ENCODE data around the gene SEC14L5.

Gene SEC14L5

DNA sequence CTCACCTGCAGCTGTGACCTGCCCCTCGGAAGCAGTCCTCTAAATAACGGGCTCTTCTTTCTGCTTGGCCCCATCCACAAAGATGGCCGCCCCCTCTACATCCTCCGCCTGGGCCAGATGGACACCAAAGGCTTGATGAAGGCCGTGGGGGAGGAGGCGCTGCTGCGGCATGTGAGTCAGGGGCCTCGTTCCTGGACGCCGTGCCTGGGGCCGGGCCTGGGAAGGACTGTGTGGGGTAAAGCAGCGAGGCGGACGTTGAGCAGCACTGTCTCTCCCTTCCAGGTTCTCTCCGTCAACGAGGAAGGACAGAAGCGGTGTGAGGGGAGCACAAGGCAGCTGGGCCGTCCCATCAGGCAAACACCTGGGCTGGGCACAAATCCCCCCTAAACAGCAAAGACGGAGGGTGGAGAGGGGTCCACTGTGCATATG lies 42.5 kb downstream of the SEC14L5 start:
- no peak for DNase-seq
- no peak for TF ChIP-seq GATA1 (IDR thresholded peaks at IDR 0.05; ENCODE audit: low read depth, low read length)
- no peak for TF ChIP-seq POLR2A (IDR thresholded peaks at IDR 0.05; ENCODE audit: low read length)

DNA sequence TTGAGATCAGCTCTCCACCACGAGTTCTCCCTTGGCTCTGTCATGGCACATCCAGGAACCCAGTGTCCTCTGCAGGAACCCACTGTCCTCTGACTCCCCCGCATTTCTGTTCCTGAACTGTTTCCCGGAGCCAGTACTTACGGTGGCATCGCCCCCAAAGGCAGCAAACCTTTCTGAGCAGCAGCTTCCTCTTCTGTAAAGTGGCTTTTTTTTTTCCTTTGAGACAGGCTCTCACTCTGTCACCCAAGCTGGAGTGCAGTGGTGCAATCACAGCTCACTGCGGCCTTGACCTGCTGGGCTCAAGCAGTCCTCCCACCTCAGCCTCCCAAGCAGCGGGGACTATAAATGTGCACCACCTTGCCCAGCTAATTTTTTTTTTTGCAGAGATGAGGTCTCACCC lies 43.4 kb downstream of the SEC14L5 start:
- no peak for DNase-seq
- TF ChIP-seq POLR2A (IDR thresholded peaks at IDR 0.05; ENCODE audit: low read length) = no peak
- no peak for TF ChIP-seq GATA1 (IDR thresholded peaks at IDR 0.05; ENCODE audit: low read depth, low read length)

DNA sequence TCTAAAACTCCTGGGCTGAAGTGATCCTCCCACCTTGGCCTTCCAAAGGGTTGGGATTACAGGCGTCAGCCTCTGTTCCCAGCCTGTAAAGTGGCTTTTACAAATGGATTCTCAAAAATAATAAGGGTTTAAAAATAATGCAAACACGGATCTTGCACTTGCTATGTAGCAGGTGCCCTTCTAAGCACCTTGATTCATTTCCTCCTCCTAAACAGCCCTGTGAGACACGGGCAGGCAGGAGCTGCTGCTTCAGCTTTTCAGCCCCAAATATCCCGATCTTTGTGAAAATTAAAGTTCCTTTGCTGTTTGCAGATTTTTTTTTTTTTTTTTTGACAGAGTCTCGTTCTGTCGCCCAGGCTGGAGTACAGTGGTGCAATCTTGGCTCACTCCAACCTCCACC lies 43.9 kb downstream of the SEC14L5 start:
- no peak for DNase-seq
- TF ChIP-seq GATA1 (IDR thresholded peaks at IDR 0.05; ENCODE audit: low read depth, low read length) (no peak), POLR2A (IDR thresholded peaks at IDR 0.05; ENCODE audit: low read length) (no peak)

DNA sequence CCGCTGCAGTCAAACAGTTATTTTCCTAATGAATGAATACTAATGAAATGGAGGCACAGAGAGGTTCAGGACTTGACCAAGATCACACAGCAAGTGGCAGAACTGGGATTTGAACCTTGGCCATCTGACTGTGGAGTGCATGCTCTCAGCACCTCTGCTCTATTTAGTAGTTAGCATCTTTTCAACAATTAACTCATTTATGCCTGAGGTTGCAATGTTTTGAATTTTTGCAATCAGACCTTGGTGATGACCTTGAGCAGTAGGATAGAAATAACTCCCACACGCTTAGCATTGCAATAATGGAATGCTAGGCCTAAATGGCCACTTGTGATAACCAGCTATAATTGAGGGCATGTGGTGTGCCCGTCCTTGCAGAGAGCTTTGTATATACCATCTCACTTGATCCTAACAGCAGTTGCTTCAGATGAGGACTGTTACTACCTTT lies 44.6 kb downstream of the SEC14L5 start:
- no peak for DNase-seq
- no peak for TF ChIP-seq GATA1 (IDR thresholded peaks at IDR 0.05; ENCODE audit: low read depth, low read length)
- TF ChIP-seq POLR2A (IDR thresholded peaks at IDR 0.05; ENCODE audit: low read length) = no peak

DNA sequence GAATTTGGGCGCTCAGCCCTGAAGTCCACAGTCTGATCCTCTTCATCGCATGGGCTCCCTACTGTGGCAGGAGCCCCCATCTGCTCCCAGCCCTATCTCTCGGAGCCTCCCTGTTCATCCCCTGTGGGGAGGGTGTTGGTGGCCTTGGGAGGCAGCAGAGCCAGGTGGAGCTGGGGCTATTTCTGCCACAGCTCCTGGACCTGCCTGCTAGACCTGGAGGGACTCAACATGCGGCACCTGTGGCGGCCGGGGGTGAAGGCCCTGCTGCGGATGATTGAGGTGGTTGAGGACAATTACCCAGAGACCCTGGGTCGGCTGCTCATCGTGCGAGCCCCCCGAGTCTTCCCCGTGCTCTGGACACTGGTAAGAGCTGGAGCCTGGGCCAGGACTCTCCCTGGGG lies 45.1 kb downstream of the SEC14L5 start:
- TF ChIP-seq POLR2A (IDR thresholded peaks at IDR 0.05; ENCODE audit: low read length) (no peak), GATA1 (IDR thresholded peaks at IDR 0.05; ENCODE audit: low read depth, low read length) (no peak)
- DNase-seq = no peak

DNA sequence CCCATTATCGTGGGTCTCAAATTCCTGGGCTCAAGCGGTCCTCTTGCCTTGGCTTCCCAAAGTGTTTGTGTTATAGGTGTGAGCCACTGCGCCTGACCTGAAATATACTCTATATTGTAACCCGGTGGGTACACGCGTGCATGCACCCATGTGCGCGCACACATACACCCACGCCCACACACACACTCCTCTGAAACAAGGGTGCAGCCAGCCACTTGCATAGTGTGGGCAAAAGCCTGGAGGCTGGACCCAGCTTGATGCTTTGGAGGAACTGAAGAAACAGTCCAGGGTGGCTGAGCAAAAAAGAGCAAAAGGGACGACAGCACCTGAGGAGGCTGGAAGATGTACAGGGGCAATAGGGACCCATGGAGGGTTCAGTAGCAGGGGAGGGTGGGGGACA lies 45.7 kb downstream of the SEC14L5 start:
- no peak for DNase-seq
- TF ChIP-seq POLR2A (IDR thresholded peaks at IDR 0.05; ENCODE audit: low read length) = no peak
- TF ChIP-seq GATA1 (IDR thresholded peaks at IDR 0.05; ENCODE audit: low read depth, low read length) = no peak

DNA sequence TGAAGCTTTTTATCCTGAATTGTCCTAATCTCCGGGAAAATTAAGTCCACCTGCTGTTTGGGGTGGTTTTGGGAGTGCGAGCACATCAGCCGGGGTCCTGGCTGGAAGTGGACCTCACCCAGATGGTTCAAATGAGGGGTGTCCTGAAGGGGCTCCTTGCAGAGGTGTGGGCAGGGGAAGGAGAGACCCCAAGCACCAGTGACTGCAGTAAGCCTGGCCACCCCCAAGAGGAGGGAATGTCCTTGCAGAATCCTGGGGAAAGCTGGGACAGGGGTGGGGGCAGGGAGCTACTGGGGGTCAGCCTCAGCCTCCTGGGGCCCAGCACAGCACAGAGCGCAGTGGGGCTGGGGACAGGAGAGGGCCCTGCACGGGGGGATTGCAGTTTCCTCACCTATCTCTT lies 46.2 kb downstream of the SEC14L5 start:
- TF ChIP-seq GATA1 (IDR thresholded peaks at IDR 0.05; ENCODE audit: low read depth, low read length) = no peak
- TF ChIP-seq POLR2A (IDR thresholded peaks at IDR 0.05; ENCODE audit: low read length) = no peak
- DNase-seq = no peak

DNA sequence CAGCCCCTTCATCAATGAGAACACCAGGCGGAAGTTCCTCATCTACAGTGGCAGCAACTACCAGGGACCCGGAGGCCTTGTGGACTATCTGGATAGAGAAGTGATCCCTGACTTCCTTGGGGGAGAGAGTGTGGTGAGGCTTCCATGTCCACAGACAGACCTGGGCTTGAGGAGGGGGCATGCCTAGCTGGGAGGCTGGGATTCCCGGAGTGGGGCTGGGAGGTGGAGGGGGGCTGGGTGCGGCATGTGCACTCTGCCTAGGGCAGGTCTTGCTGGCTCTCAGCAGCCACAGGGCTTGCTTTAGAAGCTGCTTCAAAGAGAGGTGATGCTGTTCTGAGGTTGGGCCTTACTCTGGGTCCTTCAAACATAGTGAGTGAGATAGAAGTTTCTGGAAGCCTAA lies 47.8 kb downstream of the SEC14L5 start:
- no peak for TF ChIP-seq POLR2A (IDR thresholded peaks at IDR 0.05; ENCODE audit: low read length)
- TF ChIP-seq GATA1 (IDR thresholded peaks at IDR 0.05; ENCODE audit: low read depth, low read length) = no peak
- no peak for DNase-seq

DNA sequence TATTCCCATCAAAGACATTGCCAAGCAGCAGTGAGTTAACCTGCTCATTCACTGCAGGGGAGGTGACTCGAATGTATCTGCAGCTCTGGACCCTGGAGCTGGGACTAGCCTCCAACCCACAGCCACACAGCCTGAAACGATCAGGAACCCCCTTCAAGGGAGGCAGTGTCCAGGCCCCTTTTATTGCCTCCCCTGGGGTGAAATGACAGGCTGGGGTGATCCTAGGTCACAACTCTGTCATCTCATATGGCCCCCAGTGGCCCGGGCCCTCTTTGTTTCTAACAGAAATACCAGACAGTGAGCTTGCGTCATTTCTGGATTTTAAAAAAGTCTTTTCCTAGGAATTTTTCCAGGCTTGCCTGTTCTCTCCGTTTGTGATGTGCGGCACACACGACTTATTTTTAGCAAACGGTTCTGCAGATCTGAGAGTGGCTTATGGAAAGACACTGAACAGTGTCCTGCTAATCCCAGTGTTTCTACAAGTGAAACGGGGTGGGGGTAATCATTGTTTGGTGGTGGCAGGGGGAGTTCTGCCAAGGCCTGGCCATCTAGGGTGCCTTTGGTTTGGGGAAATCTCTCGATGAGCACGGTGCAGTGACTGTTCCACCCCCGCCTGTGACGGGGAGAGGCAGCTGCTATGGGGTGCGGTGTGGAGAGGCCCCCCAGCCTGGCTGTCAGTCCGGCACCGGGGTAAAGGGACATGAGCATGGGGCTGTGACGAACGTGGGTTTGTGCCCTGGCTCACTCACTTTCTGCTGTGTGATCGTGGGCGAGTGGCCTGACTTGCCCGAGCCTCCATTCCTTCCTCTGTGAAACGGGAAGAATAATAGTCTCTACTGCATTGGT lies 48.4 kb downstream of the SEC14L5 start:
- no peak for DNase-seq
- TF ChIP-seq POLR2A (IDR thresholded peaks at IDR 0.05; ENCODE audit: low read length) (no peak), GATA1 (IDR thresholded peaks at IDR 0.05; ENCODE audit: low read depth, low read length) (no peak)

DNA sequence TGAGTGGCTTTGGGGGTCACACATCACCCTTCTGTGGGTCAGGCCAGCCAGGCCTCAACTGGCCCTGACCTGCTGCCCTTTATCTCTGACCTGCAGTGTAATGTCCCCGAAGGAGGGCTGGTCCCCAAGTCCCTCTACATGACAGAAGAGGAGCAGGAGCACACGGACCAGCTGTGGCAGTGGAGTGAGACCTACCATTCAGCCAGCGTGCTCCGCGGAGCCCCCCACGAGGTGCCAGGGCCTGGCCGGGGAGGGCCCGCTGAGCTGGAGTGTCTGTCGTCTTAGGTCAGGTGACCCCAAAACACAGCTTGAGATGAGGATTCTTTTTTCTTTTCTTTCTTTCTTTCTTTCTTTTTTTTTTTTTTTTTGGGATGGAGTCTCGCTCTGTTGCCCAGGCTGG lies 49.1 kb downstream of the SEC14L5 start:
- DNase-seq = no peak
- TF ChIP-seq GATA1 (IDR thresholded peaks at IDR 0.05; ENCODE audit: low read depth, low read length) (no peak), POLR2A (IDR thresholded peaks at IDR 0.05; ENCODE audit: low read length) (no peak)

DNA sequence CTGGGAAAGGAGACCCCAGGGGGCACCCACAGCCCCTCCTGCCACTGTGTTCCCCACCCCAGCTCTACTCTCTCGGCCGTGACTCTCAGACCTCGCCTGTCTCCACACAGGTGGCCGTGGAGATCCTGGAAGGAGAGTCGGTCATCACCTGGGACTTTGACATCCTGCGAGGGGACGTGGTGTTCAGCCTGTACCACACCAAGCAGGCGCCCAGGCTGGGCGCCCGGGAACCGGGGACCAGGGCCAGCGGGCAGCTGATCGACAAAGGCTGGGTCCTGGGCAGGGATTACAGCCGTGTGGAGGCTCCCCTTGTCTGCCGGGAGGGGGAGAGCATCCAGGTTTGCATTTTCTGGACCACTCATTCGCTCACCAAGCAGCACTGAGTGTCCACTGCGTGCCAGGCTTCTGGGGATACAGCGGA lies 50.2 kb downstream of the SEC14L5 start:
- no peak for DNase-seq
- TF ChIP-seq POLR2A (IDR thresholded peaks at IDR 0.05; ENCODE audit: low read length) = no peak
- TF ChIP-seq GATA1 (IDR thresholded peaks at IDR 0.05; ENCODE audit: low read depth, low read length) = no peak

DNA sequence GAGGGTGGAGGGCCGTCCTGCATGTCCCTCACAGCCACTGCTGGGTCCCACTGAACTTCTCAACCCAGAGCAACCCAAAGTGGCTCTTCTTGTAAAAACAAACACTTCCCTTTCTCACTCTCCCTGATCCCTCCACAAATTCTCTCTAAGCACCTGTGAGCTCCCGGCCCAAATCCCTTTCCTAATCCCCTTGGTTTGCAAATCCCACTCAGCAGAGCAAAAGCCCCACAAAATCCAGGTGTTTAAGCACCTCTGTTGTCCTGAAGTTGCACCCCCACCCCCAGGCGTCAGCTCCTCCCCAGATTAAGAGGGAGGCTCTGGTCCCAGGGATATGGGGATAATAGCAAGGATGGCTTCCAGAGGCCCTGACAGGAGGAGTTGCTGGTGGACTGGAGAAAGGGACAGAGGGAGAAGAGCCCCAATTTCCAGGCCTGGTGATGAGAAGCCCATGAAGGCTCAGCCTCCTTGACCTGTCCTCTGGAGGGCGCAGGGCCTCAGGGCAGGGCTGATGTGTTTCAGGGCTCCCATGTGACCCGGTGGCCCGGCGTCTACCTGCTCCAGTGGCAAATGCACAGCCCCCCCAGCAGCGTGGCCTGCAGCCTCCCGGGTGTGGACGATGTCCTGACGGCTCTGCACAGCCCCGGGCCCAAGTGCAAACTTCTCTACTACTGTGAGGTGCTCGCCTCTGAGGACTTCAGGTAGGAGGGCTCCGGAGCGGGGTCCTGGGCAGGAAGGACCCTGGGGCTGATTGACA lies 52.6 kb downstream of the SEC14L5 start:
- DNase-seq = no peak
- TF ChIP-seq POLR2A (IDR thresholded peaks at IDR 0.05; ENCODE audit: low read length) = no peak
- no peak for TF ChIP-seq GATA1 (IDR thresholded peaks at IDR 0.05; ENCODE audit: low read depth, low read length)

DNA sequence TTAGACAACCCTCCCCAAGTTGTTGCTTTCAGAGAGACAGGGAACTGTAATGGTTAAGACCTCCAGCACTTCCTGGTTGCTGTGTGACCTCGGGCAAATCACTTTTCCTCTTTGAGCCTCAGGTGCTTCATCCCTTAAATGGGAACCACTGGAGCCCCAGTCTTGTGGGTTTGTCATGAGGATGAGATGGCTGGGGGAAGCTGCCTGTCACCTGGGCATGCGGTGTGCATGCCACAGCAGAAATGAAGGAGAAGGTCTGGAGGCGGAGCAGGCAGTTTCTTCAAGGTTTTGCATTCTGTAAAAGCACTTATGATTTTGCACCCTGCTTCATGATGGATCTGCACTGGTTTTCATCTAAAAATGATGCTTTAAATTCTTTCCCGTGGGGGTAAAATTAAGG lies 53.5 kb downstream of the SEC14L5 start:
- TF ChIP-seq GATA1 (IDR thresholded peaks at IDR 0.05; ENCODE audit: low read depth, low read length) = no peak

DNA sequence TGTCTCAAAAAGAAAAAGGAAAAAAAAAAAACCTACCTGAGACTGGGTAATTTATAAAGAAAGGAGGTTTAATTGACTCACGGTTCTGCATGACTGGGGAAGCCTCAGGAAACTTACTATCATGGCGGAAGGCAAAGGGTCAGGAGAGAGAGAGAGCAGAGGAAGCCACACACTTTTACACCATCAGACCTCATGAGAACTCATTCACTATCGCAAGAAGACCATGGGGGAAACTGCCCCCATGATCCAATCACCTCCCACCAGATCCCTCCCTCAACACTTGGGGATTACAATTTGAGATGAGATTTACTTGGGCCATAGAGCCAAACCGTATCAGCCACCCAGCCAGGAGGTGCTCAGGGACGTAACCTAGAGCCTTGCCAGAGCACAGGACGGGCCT lies 54.8 kb downstream of the SEC14L5 start:
- TF ChIP-seq POLR2A (IDR thresholded peaks at IDR 0.05; ENCODE audit: low read length) = no peak
- no peak for DNase-seq

More for the DNA sequence above, 53.5 kb downstream of the SEC14L5 start:
- no peak for DNase-seq

DNA sequence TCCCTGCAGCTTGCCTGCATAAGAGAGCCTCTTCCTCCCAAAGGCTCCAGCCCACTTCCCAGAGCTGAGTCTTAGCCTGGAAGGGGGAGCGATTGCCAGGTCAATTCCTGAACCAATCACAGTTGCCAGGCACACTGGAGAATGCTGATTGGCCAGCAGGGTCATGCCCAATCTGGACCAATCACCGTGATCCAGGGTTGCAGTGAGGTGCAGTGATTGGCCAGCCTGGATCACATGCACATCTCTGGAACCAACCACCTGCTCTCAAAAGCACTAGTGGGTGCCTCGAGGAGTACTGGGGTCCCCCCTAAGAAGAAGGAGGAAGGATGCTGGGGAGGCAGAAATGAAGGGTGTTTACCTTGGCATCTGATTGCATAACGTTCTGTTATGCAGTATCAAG lies 57.2 kb downstream of the SEC14L5 start:
- TF ChIP-seq GATA1 (IDR thresholded peaks at IDR 0.05; ENCODE audit: low read depth, low read length) = no peak
- no peak for TF ChIP-seq POLR2A (IDR thresholded peaks at IDR 0.05; ENCODE audit: low read length)
- no peak for DNase-seq
